NT2/D1 (cell line): ENCODE results near the gene TUB.

Source experiments
- SUZ12 ChIP-seq: IDR thresholded peaks from 2 replicates; pipeline ENCODE4 v1.6.1; 2011; ENCODE audit not compliant: insufficient read length, insufficient read depth; ENCODE audit errors: extremely low read depth
- YY1 ChIP-seq: IDR thresholded peaks from 2 replicates; pipeline ENCODE4 v1.6.1; 2011; ENCODE audit not compliant: insufficient read length, insufficient read depth
- ZNF274 ChIP-seq: IDR thresholded peaks from 2 replicates; pipeline ENCODE4 v1.6.1; 2011; ENCODE audit warnings: mild to moderate bottlenecking, low read depth, low read length

DNA sequence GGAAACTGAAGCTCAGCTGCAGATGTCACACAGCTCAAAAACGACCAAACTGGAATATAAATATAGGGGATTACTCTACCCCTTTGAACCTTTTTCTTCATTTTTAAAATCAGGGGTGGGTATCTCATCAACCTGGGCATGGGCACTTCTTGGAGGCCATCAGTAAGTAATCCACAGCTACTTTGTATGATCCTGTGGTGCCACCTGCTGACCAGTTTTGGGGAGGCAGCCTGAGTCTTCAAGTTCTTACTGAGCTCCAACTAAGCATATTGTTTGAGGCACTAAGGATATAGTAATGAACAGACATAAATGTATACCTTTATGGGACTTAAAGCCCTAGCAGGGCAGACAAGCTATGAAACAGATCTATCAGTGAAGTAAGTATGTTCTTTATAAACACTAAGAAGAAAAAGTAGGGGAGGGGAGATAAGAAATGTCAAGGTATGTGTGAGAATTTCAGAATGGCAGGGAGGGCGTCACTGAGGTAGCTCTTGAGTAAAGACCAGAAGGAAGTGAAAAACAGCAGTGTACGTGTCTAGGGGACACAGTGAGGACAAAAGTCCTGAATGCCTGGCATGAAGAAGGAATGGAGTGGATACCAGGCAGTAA, 18.4 kb downstream of the TUB start:
- TF ChIP-seq YY1 (no peak), SUZ12 (no peak), ZNF274 (no peak)
